ENCODE data around the gene SPRR2E.

GRCh38 chr1:153127296-153127695, 33.0 kb upstream of the SPRR2E start:
- no peak for TF ChIP-seq CTCF (IDR thresholded peaks at IDR 0.05; ENCODE audit: control extremely low read depth in 1 of 3, insufficient read depth in 1 of 3, low read depth in 1 of 3, low read length in 3 of 3)
- no peak for TF ChIP-seq TCF12 (IDR thresholded peaks at IDR 0.05; ENCODE audit: low read depth, low read length)
- no peak for TF ChIP-seq PHF8 (conservative IDR thresholded peaks at IDR 0.05; ENCODE audit: low read depth, low read length)
- TF ChIP-seq JUND (IDR thresholded peaks at IDR 0.05; ENCODE audit: low read length): no peak
- no peak for TF ChIP-seq RXRA (IDR thresholded peaks at IDR 0.05; ENCODE audit: insufficient read depth, low read depth, low read length)
- TF ChIP-seq YY1 (IDR thresholded peaks at IDR 0.05; ENCODE audit: low read depth, low read length): no peak
- no peak for TF ChIP-seq CHD2 (IDR thresholded peaks at IDR 0.05; ENCODE audit: low read length)
- no peak for TF ChIP-seq JUN (IDR thresholded peaks at IDR 0.05; ENCODE audit: low read depth, low read length)
- TF ChIP-seq SP1 (IDR thresholded peaks at IDR 0.05; ENCODE audit: low read depth, low read length): no peak
- TF ChIP-seq HDAC2 (IDR thresholded peaks at IDR 0.05; ENCODE audit: borderline replicate concordance in 1 of 2, low read depth in 2 of 2, low read length in 2 of 2): no peak
- TF ChIP-seq EZH2 (IDR thresholded peaks at IDR 0.05; ENCODE audit: low read depth, low read length, severe bottlenecking): no peak
- TF ChIP-seq POLR2A (IDR thresholded peaks at IDR 0.05; ENCODE audit: control extremely low read depth in 1 of 2, low read depth in 2 of 2, low read length in 2 of 2): no peak

Data from H1 (cell line).